GM23338 (cell line): ENCODE measurements around the gene CALM1. TPM values are rescaled to one million over a fixed set of nuclear protein-coding genes. Genes with fewer than 3 reads are reported as not detected.
A peak's percentile ranks its signal among the peaks of the same experiment; 100 is the strongest.

Experiments
- ATAC-seq: fragments of 200-7000 bp; cut with Tn5 transposase; 3 replicates; pipeline ENCODE4 v1.9.1; 2020
- DNase-seq: peaks from one replicate; pipeline ENCODE4 v3.0.0-alpha.2; 2015; ENCODE audit warnings: low spot score
- H2AFZ ChIP-seq: fragments of 200-600 bp; sonication (generic); 2 replicates; pipeline ENCODE4 v1.8.0; 2016; ENCODE audit warnings: antibody characterized with exemption, mild to moderate bottlenecking, moderate library complexity
- H3F3A ChIP-seq: fragments of 200-600 bp; sonication (generic); replicated peaks from 2 replicates; pipeline ENCODE4 v1.8.0; 2017; ENCODE audit warnings: antibody characterized with exemption, mixed run types, low read depth
- H3K27ac ChIP-seq: fragments of 200-600 bp; sonication (generic); 2 replicates; pipeline ENCODE4 v1.6.1; 2016; ENCODE audit warnings: low read depth
- H3K27me3 ChIP-seq: fragments of 200-600 bp; sonication (generic); 2 replicates; pipeline ENCODE4 v1.8.0; 2016; ENCODE audit warnings: mild to moderate bottlenecking, mixed run types, moderate library complexity; ENCODE audit not compliant: insufficient read depth
- H3K36me3 ChIP-seq: fragments of 200-600 bp; sonication (generic); 2 replicates; pipeline ENCODE4 v1.8.0; 2016; ENCODE audit warnings: mild to moderate bottlenecking; ENCODE audit not compliant: insufficient read depth
- H3K4me1 ChIP-seq: fragments of 200-600 bp; sonication (generic); 2 replicates; pipeline ENCODE4 v1.8.0; 2016; ENCODE audit warnings: mild to moderate bottlenecking, moderate library complexity; ENCODE audit not compliant: insufficient read depth
- H3K4me2 ChIP-seq: fragments of 200-600 bp; sonication (generic); 2 replicates; pipeline ENCODE4 v1.7.1; 2017; ENCODE audit warnings: mixed run types
- H3K4me3 ChIP-seq: fragments of 200-600 bp; sonication (generic); 2 replicates; pipeline ENCODE4 v1.6.1; 2016; ENCODE audit warnings: mixed run types
- H3K79me2 ChIP-seq: fragments of 200-600 bp; sonication (generic); replicated peaks from 2 replicates; pipeline ENCODE4 v1.8.0; 2017; ENCODE audit warnings: mild to moderate bottlenecking; ENCODE audit not compliant: insufficient read depth
- H3K9me2 ChIP-seq: fragments of 200-600 bp; sonication (generic); 2 replicates; pipeline ENCODE4 v1.8.0; 2017; ENCODE audit not compliant: insufficient read depth
- H4K20me1 ChIP-seq: fragments of 200-600 bp; sonication (generic); replicated peaks from 2 replicates; pipeline ENCODE4 v1.8.0; 2017; ENCODE audit warnings: mild to moderate bottlenecking; ENCODE audit not compliant: insufficient read depth
- H3K27ac Mint-ChIP-seq: 2 replicates; pipeline ENCODE4 v1.8.0; 2020; ENCODE audit warnings: inconsistent platforms, mild to moderate bottlenecking, moderate library complexity, mixed read lengths
- H3K27me3 Mint-ChIP-seq: 3 replicates; pipeline ENCODE4 v1.8.0; 2022; ENCODE audit warnings: low read depth, mild to moderate bottlenecking, moderate library complexity, mixed read lengths, inconsistent platforms; ENCODE audit not compliant: insufficient read depth, poor library complexity
- H3K36me3 Mint-ChIP-seq: 3 replicates; pipeline ENCODE4 v1.8.0; 2021; ENCODE audit warnings: low read depth, mild to moderate bottlenecking, inconsistent platforms, moderate library complexity, mixed read lengths
- H3K4me1 Mint-ChIP-seq: 3 replicates; pipeline ENCODE4 v1.8.0; 2020; ENCODE audit warnings: mild to moderate bottlenecking, inconsistent platforms, mixed read lengths
- H3K4me3 Mint-ChIP-seq: 3 replicates; pipeline ENCODE4 v1.8.0; 2021; ENCODE audit warnings: moderate library complexity, mild to moderate bottlenecking, inconsistent platforms, mixed read lengths
- H3K9me3 Mint-ChIP-seq: 3 replicates; pipeline ENCODE4 v1.8.0; 2020; ENCODE audit warnings: moderate library complexity, mild to moderate bottlenecking, inconsistent platforms, mixed read lengths
- CREB1 ChIP-seq: fragments of 250-450 bp; sonication (Bioruptor Pico); IDR thresholded peaks from 2 replicates; pipeline ENCODE4 v1.5.0; 2020; ENCODE audit warnings: low read depth, mild to moderate bottlenecking, moderate library complexity
- EZH2 ChIP-seq: fragments of 200-600 bp; sonication (generic); IDR thresholded peaks from one replicate; pipeline ENCODE4 v1.8.0; 2017; ENCODE audit warnings: antibody characterized with exemption, mild to moderate bottlenecking, low read depth; ENCODE audit not compliant: unreplicated experiment
- EZH2phosphoT487 ChIP-seq: fragments of 200-600 bp; sonication (generic); IDR thresholded peaks from one replicate; pipeline ENCODE4 v1.8.1; 2018; ENCODE audit warnings: antibody characterized with exemption; ENCODE audit not compliant: unreplicated experiment
- JUNB ChIP-seq: IDR thresholded peaks from one replicate; pipeline ENCODE4 v1.6.1; 2016; ENCODE audit warnings: antibody characterized with exemption; ENCODE audit not compliant: unreplicated experiment
- NANOG ChIP-seq: IDR thresholded peaks from 2 replicates; pipeline ENCODE4 v1.6.1; 2016; ENCODE audit warnings: antibody characterized with exemption, borderline replicate concordance
- STAT1 ChIP-seq: IDR thresholded peaks from one replicate; pipeline ENCODE4 v1.6.1; 2016; ENCODE audit warnings: antibody characterized with exemption; ENCODE audit not compliant: unreplicated experiment
- ZNF114 ChIP-seq: fragments of 250-450 bp; sonication (Bioruptor Pico); IDR thresholded peaks from 2 replicates; pipeline ENCODE4 v1.5.0; 2020; ENCODE audit warnings: mild to moderate bottlenecking, moderate library complexity
- polyA plus RNA-seq: library from polyadenylated mRNA; unstranded; fragments of >200 nt; fragmentation: Nextera tagmentation; extraction: Ambion mirVana; gene quantifications from 2 replicates; pipeline ENCODE4 v1.2.1, GENCODE V29; 2016
- total RNA-seq: library from RNA; depleted of rRNA; stranded (reverse); fragments of >200 nt; shearing (Covaris generic); gene quantifications from 2 replicates; pipeline ENCODE4 v1.2.3, GENCODE V29; 2014
- TF ChIP-seq, protein P1 (sequence below): IDR thresholded peaks from 2 replicates; pipeline ENCODE4 v1.6.1; 2016; ENCODE audit warnings: antibody characterized with exemption
- TF ChIP-seq, protein P2 (sequence below): IDR thresholded peaks from one replicate; pipeline ENCODE4 v1.6.1; 2018; ENCODE audit warnings: antibody characterized with exemption; ENCODE audit not compliant: unreplicated experiment
- TF ChIP-seq, protein P3 (sequence below): fragments of 250-450 bp; sonication (Bioruptor Pico); IDR thresholded peaks from 2 replicates; pipeline ENCODE4 v1.5.0; 2020; ENCODE audit warnings: mild to moderate bottlenecking, moderate library complexity

The CALM1 gene
- total and polyA plus RNA-seq, 2 experiments from 2014 or later: 308 to 2,024 TPM

DNA sequence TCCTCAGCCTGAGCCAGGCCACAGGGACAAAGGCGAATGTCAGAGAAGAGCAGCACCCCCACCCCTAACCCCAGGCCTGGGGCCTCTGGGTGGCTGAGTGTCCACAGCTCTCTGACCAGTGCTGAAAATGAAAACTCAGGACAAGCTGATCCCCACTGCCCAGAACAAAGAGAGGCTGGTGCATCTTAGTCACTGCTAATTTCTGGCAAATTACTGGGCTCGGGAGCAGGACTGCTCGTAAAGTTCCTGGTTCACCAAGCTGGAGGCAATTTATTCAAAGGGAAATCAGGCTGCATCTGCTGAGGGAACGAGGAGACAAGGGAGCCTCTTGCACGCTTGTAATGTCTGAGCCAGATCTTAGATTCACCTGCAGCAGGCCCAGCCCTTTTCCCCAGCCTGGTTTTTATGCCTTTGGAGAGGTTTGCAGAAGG, 43.2 kb downstream of the CALM1 start (continued):
- TF ChIP-seq CREB1 (CRISPR knock-in tag) (no peak), NANOG (no peak), EZH2 (no peak)
- TF ChIP-seq, protein P1, sequence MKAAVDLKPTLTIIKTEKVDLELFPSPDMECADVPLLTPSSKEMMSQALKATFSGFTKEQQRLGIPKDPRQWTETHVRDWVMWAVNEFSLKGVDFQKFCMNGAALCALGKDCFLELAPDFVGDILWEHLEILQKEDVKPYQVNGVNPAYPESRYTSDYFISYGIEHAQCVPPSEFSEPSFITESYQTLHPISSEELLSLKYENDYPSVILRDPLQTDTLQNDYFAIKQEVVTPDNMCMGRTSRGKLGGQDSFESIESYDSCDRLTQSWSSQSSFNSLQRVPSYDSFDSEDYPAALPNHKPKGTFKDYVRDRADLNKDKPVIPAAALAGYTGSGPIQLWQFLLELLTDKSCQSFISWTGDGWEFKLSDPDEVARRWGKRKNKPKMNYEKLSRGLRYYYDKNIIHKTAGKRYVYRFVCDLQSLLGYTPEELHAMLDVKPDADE: no peak
- TF ChIP-seq, protein P2, sequence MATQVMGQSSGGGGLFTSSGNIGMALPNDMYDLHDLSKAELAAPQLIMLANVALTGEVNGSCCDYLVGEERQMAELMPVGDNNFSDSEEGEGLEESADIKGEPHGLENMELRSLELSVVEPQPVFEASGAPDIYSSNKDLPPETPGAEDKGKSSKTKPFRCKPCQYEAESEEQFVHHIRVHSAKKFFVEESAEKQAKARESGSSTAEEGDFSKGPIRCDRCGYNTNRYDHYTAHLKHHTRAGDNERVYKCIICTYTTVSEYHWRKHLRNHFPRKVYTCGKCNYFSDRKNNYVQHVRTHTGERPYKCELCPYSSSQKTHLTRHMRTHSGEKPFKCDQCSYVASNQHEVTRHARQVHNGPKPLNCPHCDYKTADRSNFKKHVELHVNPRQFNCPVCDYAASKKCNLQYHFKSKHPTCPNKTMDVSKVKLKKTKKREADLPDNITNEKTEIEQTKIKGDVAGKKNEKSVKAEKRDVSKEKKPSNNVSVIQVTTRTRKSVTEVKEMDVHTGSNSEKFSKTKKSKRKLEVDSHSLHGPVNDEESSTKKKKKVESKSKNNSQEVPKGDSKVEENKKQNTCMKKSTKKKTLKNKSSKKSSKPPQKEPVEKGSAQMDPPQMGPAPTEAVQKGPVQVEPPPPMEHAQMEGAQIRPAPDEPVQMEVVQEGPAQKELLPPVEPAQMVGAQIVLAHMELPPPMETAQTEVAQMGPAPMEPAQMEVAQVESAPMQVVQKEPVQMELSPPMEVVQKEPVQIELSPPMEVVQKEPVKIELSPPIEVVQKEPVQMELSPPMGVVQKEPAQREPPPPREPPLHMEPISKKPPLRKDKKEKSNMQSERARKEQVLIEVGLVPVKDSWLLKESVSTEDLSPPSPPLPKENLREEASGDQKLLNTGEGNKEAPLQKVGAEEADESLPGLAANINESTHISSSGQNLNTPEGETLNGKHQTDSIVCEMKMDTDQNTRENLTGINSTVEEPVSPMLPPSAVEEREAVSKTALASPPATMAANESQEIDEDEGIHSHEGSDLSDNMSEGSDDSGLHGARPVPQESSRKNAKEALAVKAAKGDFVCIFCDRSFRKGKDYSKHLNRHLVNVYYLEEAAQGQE: no peak

DNA sequence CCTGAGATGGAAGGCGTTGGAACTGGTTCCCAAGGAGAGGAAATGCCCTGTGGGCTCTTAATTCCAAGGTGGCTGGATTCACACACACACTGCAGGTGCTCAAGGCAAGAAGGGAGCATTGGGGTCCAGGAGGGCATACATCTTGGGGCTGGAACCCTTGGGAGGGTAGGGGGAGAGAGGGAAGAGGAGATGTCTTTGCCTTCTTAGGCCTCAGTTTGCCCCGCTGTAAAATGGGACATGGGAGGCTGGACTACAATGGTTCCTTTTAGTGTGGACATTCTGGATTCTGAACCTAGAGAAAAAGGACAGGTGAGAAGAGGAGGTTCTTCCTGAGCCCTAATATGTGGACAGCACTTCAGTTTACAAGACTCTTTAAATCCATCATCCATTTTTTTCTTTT, 43.8 kb downstream of the CALM1 start:
- H3K27ac ChIP-seq: peak overlapping the region; percentile 83
- no peaks in the 10 kb centered on the region for H4K20me1 ChIP-seq
- H2AFZ ChIP-seq: peak overlapping the region; percentile 82; the same call in 1 of the 2 replicates
- peaks cover 45% of the 10 kb centered on the region for H3K4me1 ChIP-seq
- H3K4me3 Mint-ChIP-seq: no peak overlapping the region
- H3K79me2 ChIP-seq: no peaks in the 10 kb centered on the region
- H3K9me2 ChIP-seq: 0 out of 2 replicates have a peak, but pooled peaks cover 3% of the 10 kb centered on the region
- H3K36me3 Mint-ChIP-seq: peaks cover 4% of the 10 kb centered on the region; the same call in 2 of the 3 replicates
- H3K9me3 Mint-ChIP-seq: peaks cover 4% of the 10 kb centered on the region
- H3K36me3 ChIP-seq: no peaks in the 10 kb centered on the region
- H3K4me1 Mint-ChIP-seq: peaks cover 38% of the 10 kb centered on the region
- ATAC-seq (no peak), DNase-seq (no peak)
- H3K4me2 ChIP-seq: peak overlapping the region; percentile 70
- H3K27ac Mint-ChIP-seq: peak overlapping the region; percentile 57
- peaks cover 4% of the 10 kb centered on the region for H3K27me3 Mint-ChIP-seq
- no peak overlapping the region for H3K4me3 ChIP-seq
- peaks cover 6% of the 10 kb centered on the region; the same call in 1 of the 2 replicates for H3F3A ChIP-seq
- no peaks in the 10 kb centered on the region for H3K27me3 ChIP-seq
- TF ChIP-seq CREB1 (CRISPR knock-in tag): no peak
- TF ChIP-seq ZNF114 (CRISPR knock-in tag): no peak
- no peak for TF ChIP-seq JUNB
- no peak for TF ChIP-seq NANOG
- TF ChIP-seq STAT1: no peak
- TF ChIP-seq, protein P2: no peak
- TF ChIP-seq EZH2: no peak
- TF ChIP-seq, protein P3, sequence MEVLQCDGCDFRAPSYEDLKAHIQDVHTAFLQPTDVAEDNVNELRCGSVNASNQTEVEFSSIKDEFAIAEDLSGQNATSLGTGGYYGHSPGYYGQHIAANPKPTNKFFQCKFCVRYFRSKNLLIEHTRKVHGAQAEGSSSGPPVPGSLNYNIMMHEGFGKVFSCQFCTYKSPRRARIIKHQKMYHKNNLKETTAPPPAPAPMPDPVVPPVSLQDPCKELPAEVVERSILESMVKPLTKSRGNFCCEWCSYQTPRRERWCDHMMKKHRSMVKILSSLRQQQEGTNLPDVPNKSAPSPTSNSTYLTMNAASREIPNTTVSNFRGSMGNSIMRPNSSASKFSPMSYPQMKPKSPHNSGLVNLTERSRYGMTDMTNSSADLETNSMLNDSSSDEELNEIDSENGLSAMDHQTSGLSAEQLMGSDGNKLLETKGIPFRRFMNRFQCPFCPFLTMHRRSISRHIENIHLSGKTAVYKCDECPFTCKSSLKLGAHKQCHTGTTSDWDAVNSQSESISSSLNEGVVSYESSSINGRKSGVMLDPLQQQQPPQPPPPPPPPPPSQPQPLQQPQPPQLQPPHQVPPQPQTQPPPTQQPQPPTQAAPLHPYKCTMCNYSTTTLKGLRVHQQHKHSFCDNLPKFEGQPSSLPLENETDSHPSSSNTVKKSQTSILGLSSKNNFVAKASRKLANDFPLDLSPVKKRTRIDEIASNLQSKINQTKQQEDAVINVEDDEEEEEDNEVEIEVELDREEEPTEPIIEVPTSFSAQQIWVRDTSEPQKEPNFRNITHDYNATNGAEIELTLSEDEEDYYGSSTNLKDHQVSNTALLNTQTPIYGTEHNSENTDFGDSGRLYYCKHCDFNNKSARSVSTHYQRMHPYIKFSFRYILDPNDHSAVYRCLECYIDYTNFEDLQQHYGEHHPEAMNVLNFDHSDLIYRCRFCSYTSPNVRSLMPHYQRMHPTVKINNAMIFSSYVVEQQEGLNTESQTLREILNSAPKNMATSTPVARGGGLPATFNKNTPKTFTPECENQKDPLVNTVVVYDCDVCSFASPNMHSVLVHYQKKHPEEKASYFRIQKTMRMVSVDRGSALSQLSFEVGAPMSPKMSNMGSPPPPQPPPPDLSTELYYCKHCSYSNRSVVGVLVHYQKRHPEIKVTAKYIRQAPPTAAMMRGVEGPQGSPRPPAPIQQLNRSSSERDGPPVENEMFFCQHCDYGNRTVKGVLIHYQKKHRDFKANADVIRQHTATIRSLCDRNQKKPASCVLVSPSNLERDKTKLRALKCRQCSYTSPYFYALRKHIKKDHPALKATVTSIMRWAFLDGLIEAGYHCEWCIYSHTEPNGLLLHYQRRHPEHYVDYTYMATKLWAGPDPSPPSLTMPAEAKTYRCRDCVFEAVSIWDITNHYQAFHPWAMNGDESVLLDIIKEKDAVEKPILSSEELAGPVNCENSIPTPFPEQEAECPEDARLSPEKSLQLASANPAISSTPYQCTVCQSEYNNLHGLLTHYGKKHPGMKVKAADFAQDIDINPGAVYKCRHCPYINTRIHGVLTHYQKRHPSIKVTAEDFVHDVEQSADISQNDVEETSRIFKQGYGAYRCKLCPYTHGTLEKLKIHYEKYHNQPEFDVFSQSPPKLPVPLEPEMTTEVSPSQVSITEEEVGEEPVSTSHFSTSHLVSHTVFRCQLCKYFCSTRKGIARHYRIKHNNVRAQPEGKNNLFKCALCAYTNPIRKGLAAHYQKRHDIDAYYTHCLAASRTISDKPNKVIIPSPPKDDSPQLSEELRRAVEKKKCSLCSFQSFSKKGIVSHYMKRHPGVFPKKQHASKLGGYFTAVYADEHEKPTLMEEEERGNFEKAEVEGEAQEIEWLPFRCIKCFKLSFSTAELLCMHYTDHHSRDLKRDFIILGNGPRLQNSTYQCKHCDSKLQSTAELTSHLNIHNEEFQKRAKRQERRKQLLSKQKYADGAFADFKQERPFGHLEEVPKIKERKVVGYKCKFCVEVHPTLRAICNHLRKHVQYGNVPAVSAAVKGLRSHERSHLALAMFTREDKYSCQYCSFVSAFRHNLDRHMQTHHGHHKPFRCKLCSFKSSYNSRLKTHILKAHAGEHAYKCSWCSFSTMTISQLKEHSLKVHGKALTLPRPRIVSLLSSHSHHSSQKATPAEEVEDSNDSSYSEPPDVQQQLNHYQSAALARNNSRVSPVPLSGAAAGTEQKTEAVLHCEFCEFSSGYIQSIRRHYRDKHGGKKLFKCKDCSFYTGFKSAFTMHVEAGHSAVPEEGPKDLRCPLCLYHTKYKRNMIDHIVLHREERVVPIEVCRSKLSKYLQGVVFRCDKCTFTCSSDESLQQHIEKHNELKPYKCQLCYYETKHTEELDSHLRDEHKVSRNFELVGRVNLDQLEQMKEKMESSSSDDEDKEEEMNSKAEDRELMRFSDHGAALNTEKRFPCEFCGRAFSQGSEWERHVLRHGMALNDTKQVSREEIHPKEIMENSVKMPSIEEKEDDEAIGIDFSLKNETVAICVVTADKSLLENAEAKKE (CRISPR knock-in tag): no peak
- no peak for TF ChIP-seq EZH2phosphoT487
